H1 (cell line): ENCODE measurements around the gene CCBE1. TPM values are rescaled to one million over a fixed set of nuclear protein-coding genes. Genes with fewer than 3 reads are reported as not detected.

Experiments
- CTCF ChIA-PET: fragments of 300-600 bp; sonication (Branson Sonifier 250); formaldehyde crosslinking; loops from one replicate; lab custom pipeline; 2021; ENCODE audit not compliant: partially characterized antibody; lab: Charles Lee
- POLR2A ChIA-PET: fragments of 300-600 bp; sonication (Branson Sonifier 250); formaldehyde crosslinking; loops from one replicate; lab custom pipeline; 2021; ENCODE audit warnings: inconsistent platforms; ENCODE audit not compliant: partially characterized antibody; lab: Charles Lee
- DNase-seq, 2 experiments: peaks; one replicate each; pipeline versions ENCODE4 v3.0.0 to v3.0.0-alpha.2; 2010 to 2022; ENCODE audit warnings: low spot score in 2 of 2, low read depth in 1 of 2, mixed read lengths in 1 of 2
- FAIRE-seq: peaks from 2 replicates; lab custom pipeline; 2011; peaks lifted over from hg19 to GRCh38; lab: Jason Lieb, UNC
- H2AFZ ChIP-seq: 2 replicates; pipeline ENCODE4 v1.8.1; 2012; ENCODE audit warnings: low read length, inconsistent platforms
- H2AK5ac ChIP-seq: 2 replicates; pipeline ENCODE4 v1.6.1; 2013; ENCODE audit warnings: low read depth, low read length
- H2BK120ac ChIP-seq: replicated peaks from 2 replicates; pipeline ENCODE3; 2013; ENCODE audit warnings: low read depth, low read length, inconsistent platforms
- H2BK12ac ChIP-seq: 2 replicates; pipeline ENCODE4 v1.6.1; 2013; ENCODE audit warnings: low read depth, low read length
- H2BK15ac ChIP-seq: 2 replicates; pipeline ENCODE4 v1.6.1; 2013; ENCODE audit warnings: low read length
- H2BK20ac ChIP-seq: 2 replicates; pipeline ENCODE4 v1.6.1; 2013; ENCODE audit warnings: low read length
- H2BK5ac ChIP-seq: 2 replicates; pipeline ENCODE4 v1.6.1; 2013; ENCODE audit warnings: low read depth, low read length
- H3K14ac ChIP-seq: 2 replicates; pipeline ENCODE4 v1.6.1; 2013; ENCODE audit warnings: inconsistent platforms; ENCODE audit not compliant: insufficient read length
- H3K18ac ChIP-seq: 2 replicates; pipeline ENCODE4 v1.6.1; 2013; ENCODE audit warnings: low read length; ENCODE audit errors: extremely low read depth
- H3K23ac ChIP-seq: 2 replicates; pipeline ENCODE4 v1.6.1; 2013; ENCODE audit warnings: inconsistent platforms; ENCODE audit not compliant: insufficient read length
- H3K23me2 ChIP-seq: 2 replicates; pipeline ENCODE4 v1.6.1; 2013; ENCODE audit warnings: low read depth, low read length
- H3K27ac ChIP-seq: 2 replicates; pipeline ENCODE4 v1.6.1; 2011; ENCODE audit warnings: low read depth, low read length, inconsistent platforms
- H3K27me3 ChIP-seq, 4 experiments: replicated peaks in 1 of 4; 1 replicate in 1 of 4; 2 replicates in 3 of 4; pipeline versions ENCODE4 v1.6.1 to v1.8.1; 2011 to 2013; ENCODE audit warnings: low read length in 3 of 4, mild to moderate bottlenecking in 3 of 4, inconsistent platforms in 2 of 4, mixed read lengths in 2 of 4, moderate library complexity in 1 of 4; ENCODE audit not compliant: control insufficient read depth in 3 of 4, insufficient read depth in 3 of 4; ENCODE audit errors: extremely low read depth in 1 of 4
- H3K36me3 ChIP-seq, 4 experiments: 2 replicates each; pipeline versions ENCODE4 v1.6.1 to v1.8.1; 2011 to 2013; ENCODE audit warnings: mild to moderate bottlenecking in 4 of 4, low read length in 3 of 4, moderate library complexity in 2 of 4, control low read depth in 1 of 4, inconsistent platforms in 1 of 4; ENCODE audit not compliant: insufficient read depth in 4 of 4, control insufficient read depth in 2 of 4
- H3K4ac ChIP-seq: replicated peaks from 2 replicates; pipeline ENCODE3; 2013; ENCODE audit warnings: low read length, low read depth, mixed read lengths, inconsistent platforms; ENCODE audit not compliant: insufficient read length
- H3K4me1 ChIP-seq, 4 experiments: replicated peaks in 1 of 4; 1 replicate in 1 of 4; 2 replicates in 3 of 4; pipeline versions ENCODE4 v1.6.1 to v1.8.1; 2011 to 2013; ENCODE audit warnings: low read length in 3 of 4, inconsistent platforms in 2 of 4, mixed read lengths in 1 of 4; ENCODE audit not compliant: insufficient read depth in 4 of 4, control insufficient read depth in 3 of 4
- H3K4me2 ChIP-seq, 2 experiments: 2 replicates each; pipeline versions ENCODE4 v1.6.1 to v1.8.1; 2011 to 2013; ENCODE audit warnings: low read depth in 2 of 2, low read length in 2 of 2, control low read depth in 1 of 2, inconsistent platforms in 1 of 2, mild to moderate bottlenecking in 1 of 2; ENCODE audit not compliant: insufficient read depth in 1 of 2
- H3K4me3 ChIP-seq, 4 experiments: fragments of 200-600, 300-600 bp in 1 of 4; sonication (generic), shearing (Covaris generic), sonication (Bioruptor Twin) in 1 of 4; 2 replicates each; pipeline versions ENCODE4 v1.5.1 to v1.8.1; 2011 to 2016; ENCODE audit warnings: low read length in 4 of 4, low read depth in 3 of 4, control low read depth in 2 of 4, inconsistent platforms in 2 of 4, mild to moderate bottlenecking in 2 of 4, mixed read lengths in 1 of 4, moderate library complexity in 1 of 4; ENCODE audit not compliant: insufficient read depth in 2 of 4; ENCODE audit errors: extremely low read depth in 1 of 4
- H3K56ac ChIP-seq: replicated peaks from 2 replicates; pipeline ENCODE3; 2013; ENCODE audit warnings: low read depth, mild to moderate bottlenecking, mixed read lengths, low read length, inconsistent platforms; ENCODE audit not compliant: insufficient read length
- H3K79me1 ChIP-seq: 2 replicates; pipeline ENCODE4 v1.6.1; 2013; ENCODE audit warnings: low read depth, low read length, control low read depth
- H3K79me2 ChIP-seq, 2 experiments: 2 replicates each; pipeline versions ENCODE4 v1.6.1 to v1.8.1; 2012 to 2013; ENCODE audit warnings: low read length in 2 of 2, mild to moderate bottlenecking in 2 of 2, inconsistent platforms in 1 of 2; ENCODE audit not compliant: insufficient read depth in 2 of 2, control insufficient read depth in 1 of 2
- H3K9ac ChIP-seq, 4 experiments: replicated peaks in 1 of 4; 1 replicate in 1 of 4; 2 replicates in 3 of 4; pipeline versions ENCODE4 v1.6.1 to v1.8.1; 2011 to 2013; ENCODE audit warnings: low read depth in 3 of 4, low read length in 3 of 4, control low read depth in 2 of 4, mild to moderate bottlenecking in 2 of 4, moderate library complexity in 2 of 4, inconsistent platforms in 1 of 4; ENCODE audit errors: extremely low read depth in 1 of 4
- H3K9me3 ChIP-seq, 2 experiments: 2 replicates each; pipeline versions ENCODE4 v1.6.1 to v1.8.1; 2012 to 2013; ENCODE audit warnings: mild to moderate bottlenecking in 2 of 2, moderate library complexity in 2 of 2, control low read depth in 1 of 2, inconsistent platforms in 1 of 2, low read depth in 1 of 2, low read length in 1 of 2, mixed read lengths in 1 of 2; ENCODE audit not compliant: insufficient read depth in 2 of 2
- H4K20me1 ChIP-seq, 2 experiments: replicated peaks in 1 of 2; 2 replicates each; pipeline versions ENCODE3 to v1.8.1; 2011 to 2013; ENCODE audit warnings: inconsistent platforms in 2 of 2, low read length in 2 of 2, mild to moderate bottlenecking in 1 of 2; ENCODE audit not compliant: insufficient read depth in 2 of 2, control insufficient read depth in 1 of 2
- H4K5ac ChIP-seq: 2 replicates; pipeline ENCODE4 v1.6.1; 2013; ENCODE audit warnings: low read length, low read depth, mixed read lengths, inconsistent platforms; ENCODE audit not compliant: insufficient read length
- H4K8ac ChIP-seq: 2 replicates; pipeline ENCODE4 v1.8.0; 2013; ENCODE audit warnings: mild to moderate bottlenecking, moderate library complexity, low read length, inconsistent platforms; ENCODE audit not compliant: insufficient read depth; ENCODE audit errors: extremely low read depth
- H4K91ac ChIP-seq: replicated peaks from 2 replicates; pipeline ENCODE3; 2013; ENCODE audit warnings: low read length, mixed read lengths, inconsistent platforms; ENCODE audit not compliant: insufficient read length
- HDAC2 ChIP-seq, 2 experiments: fragments of 300-600 bp in 1 of 2; sonication (generic) in 1 of 2; IDR thresholded peaks; 2 replicates each; pipeline ENCODE4 v1.6.1; 2011 to 2012; ENCODE audit warnings: low read depth in 2 of 2, low read length in 2 of 2, mild to moderate bottlenecking in 2 of 2, moderate library complexity in 2 of 2, borderline replicate concordance in 1 of 2, inconsistent platforms in 1 of 2
- POLR2A ChIP-seq, 2 experiments: IDR thresholded peaks; 1 replicate in 1 of 2; 2 replicates in 1 of 2; pipeline ENCODE4 v1.6.1; 2011; ENCODE audit warnings: low read depth in 2 of 2, low read length in 2 of 2, mild to moderate bottlenecking in 2 of 2; ENCODE audit errors: control extremely low read depth in 1 of 2
- POLR2AphosphoS5 ChIP-seq: IDR thresholded peaks from 2 replicates; pipeline ENCODE4 v1.6.1; 2011; ENCODE audit warnings: low read depth, low read length
- RFX5 ChIP-seq: IDR thresholded peaks from 2 replicates; pipeline ENCODE4 v1.6.1; 2011; ENCODE audit warnings: low read depth, low read length, improper control_type of control experiment, borderline replicate concordance
- RNF2 ChIP-seq: fragments of 200-900, 300-1000 bp; sonication (generic); IDR thresholded peaks from 2 replicates; pipeline ENCODE4 v1.7.1; 2016; ENCODE audit warnings: borderline replicate concordance, low read depth, mild to moderate bottlenecking, antibody characterized with exemption, low read length; ENCODE audit not compliant: poor library complexity, severe bottlenecking; ENCODE audit errors: missing control alignments
- SAP30 ChIP-seq: fragments of 300-600 bp; sonication (generic); IDR thresholded peaks from 2 replicates; pipeline ENCODE4 v1.7.1; 2012; ENCODE audit warnings: low read length, moderate library complexity, mild to moderate bottlenecking, inconsistent platforms; ENCODE audit not compliant: insufficient read depth, insufficient replicate concordance
- SIRT6 ChIP-seq: IDR thresholded peaks from one replicate; pipeline ENCODE4 v1.7.1; 2012; ENCODE audit warnings: low read length, inconsistent platforms
- TAF7 ChIP-seq: optimal IDR thresholded peaks from 2 replicates; pipeline ENCODE3; 2011; ENCODE audit warnings: low read depth, mild to moderate bottlenecking, inconsistent platforms, low read length, moderate library complexity, borderline replicate concordance
- WGBS, 2 experiments: shearing (Covaris generic) in 1 of 2; methylation state at CpG; one replicate each; pipeline versions ENCODE4 v1.1.6 to v1.1.7; 2013 to 2015; ENCODE audit warnings: low lambda C conversion rate in 2 of 2, mixed read lengths in 2 of 2, inconsistent platforms in 1 of 2, low coverage in 1 of 2, missing lambda C conversion rate in 1 of 2; ENCODE audit not compliant: insufficient replicate concordance in 2 of 2, insufficient coverage in 1 of 2, insufficient read length in 1 of 2; ENCODE audit errors: extremely low coverage in 1 of 2, missing lambda C conversion rate in 1 of 2; 5-methylcytosine and 5-hydroxymethylcytosine counted together
- polyA plus RNA-seq, 7 experiments: library from polyadenylated mRNA; depleted of rRNA in 3 of 7; stranded (reverse) in 5 of 7; unstranded in 2 of 7; fragments of >200 nt in 5 of 7; fragments of 200-250 nt in 2 of 7; gene quantifications; 1 replicate in 5 of 7; 2 replicates in 1 of 7; 4 replicates in 1 of 7; pipeline versions ENCODE4 v1.2.1 to v1.2.3, GENCODE V29; 2011 to 2013; ENCODE audit warnings: missing spikeins in 2 of 7, mixed read lengths in 2 of 7
- total RNA-seq: library from RNA; stranded (reverse); fragmentation: NEBNext Ultra II Directional; extraction: Animal tissue kit (Norgen Biotek cat#: 25700); gene quantifications from 2 replicates; pipeline ENCODE4 v1.2.1, GENCODE V29; 2021

The CCBE1 gene
- total and polyA plus RNA-seq, 2 of the 8 experiments (the other 6 are each of a cell fraction or from before 2014, with no cell fraction given), result 2.1 to 2.6 TPM

GRCh38 chr18:59484131-59484530 lies 213.1 kb downstream of the CCBE1 start:
- Histone ChIP-seq H3K56ac (no peak overlapping the region), H3K79me1 (no peaks in the 10 kb centered on the region), H3K4me3 (no peak overlapping the region), H2AFZ (no peak overlapping the region), H3K23ac (no peak overlapping the region), H3K79me2 (no peaks in the 10 kb centered on the region), H2AK5ac (no peak overlapping the region), H3K4me1 (no peaks in the 10 kb centered on the region), H3K14ac (no peak overlapping the region), H4K5ac (no peak overlapping the region), H2BK5ac (no peak overlapping the region), H3K36me3 (no peaks in the 10 kb centered on the region), H4K20me1 (no peaks in the 10 kb centered on the region), H3K4me2 (no peak overlapping the region), H3K9me3 (no peaks in the 10 kb centered on the region), H4K91ac (no peak overlapping the region), H2BK15ac (no peak overlapping the region), H3K4ac (no peak overlapping the region), H3K27me3 (no peaks in the 10 kb centered on the region), H2BK20ac (no peak overlapping the region), H3K18ac (no peak overlapping the region), H2BK120ac (no peak overlapping the region), H3K9ac (no peak overlapping the region), H3K27ac (no peak overlapping the region), H3K23me2 (no peaks in the 10 kb centered on the region), H4K8ac (no peak overlapping the region), H2BK12ac (no peak overlapping the region)
- 82% methylated on average over 4 of the region's 4 CpGs; no CpG with 5 or more reads in 1 of the 2 experiments for WGBS, 2 experiments
- TF ChIP-seq TAF7 (no peak), SAP30 (no peak), RNF2 (no peak), POLR2AphosphoS5 (no peak), POLR2A (IDR thresholded peaks at IDR 0.05; ENCODE audit: control extremely low read depth in 1 of 2, low read depth in 2 of 2, low read length in 2 of 2) (no peak), HDAC2 (IDR thresholded peaks at IDR 0.05; ENCODE audit: borderline replicate concordance in 1 of 2, low read depth in 2 of 2, low read length in 2 of 2) (no peak), RFX5 (no peak), SIRT6 (no peak)
- ChIA-PET POLR2A (no interaction called here), CTCF (interaction anchor here (1.8 kb wide), 1 partner anchor 24 kb away, joined by 7 read pairs; no protein-coding TSS in a partner anchor)
- DNase-seq (no peak), FAIRE-seq (no peak)
